CD14-positive monocyte (primary cell): Measurements from ENCODE around the gene TLNRD1. TPM values are rescaled to one million over a fixed set of nuclear protein-coding genes. Genes with fewer than 3 reads are reported as not detected.
A peak's percentile ranks its signal among the peaks of the same experiment; 100 is the strongest.

Experiments used
- DNase-seq, 3 donors: peaks; one replicate each; pipeline ENCODE4 v3.0.0-alpha.2; 2011 to 2022
- H2AFZ ChIP-seq: 2 replicates; pipeline ENCODE4 v1.6.0; 2012; ENCODE audit warnings: mild to moderate bottlenecking, low read depth, low read length, inconsistent platforms; ENCODE audit not compliant: insufficient read depth, poor library complexity, severe bottlenecking
- H3K27ac ChIP-seq, 2 donors: 1 replicate in 1 of 2; 2 replicates in 1 of 2; pipeline ENCODE4 v1.5.1; 2012 to 2013; ENCODE audit warnings: low read length in 2 of 2, control low read depth in 1 of 2, inconsistent platforms in 1 of 2, low read depth in 1 of 2, mild to moderate bottlenecking in 1 of 2
- H3K27me3 ChIP-seq, 2 donors: one replicate each; pipeline versions ENCODE4 v1.6.0 to v1.6.1; 2011 to 2013; ENCODE audit warnings: low read length in 2 of 2; ENCODE audit not compliant: control insufficient read depth in 2 of 2, insufficient read depth in 2 of 2
- H3K36me3 ChIP-seq, 2 donors: replicated peaks in 1 of 2; 1 replicate in 1 of 2; 2 replicates in 1 of 2; pipeline versions ENCODE4 v1.5.1 to v1.6.1; 2012 to 2013; ENCODE audit warnings: low read length in 2 of 2, control low read depth in 1 of 2, inconsistent platforms in 1 of 2, mild to moderate bottlenecking in 1 of 2; ENCODE audit not compliant: insufficient read depth in 2 of 2, control insufficient read depth in 1 of 2
- H3K4me1 ChIP-seq, 2 donors: 1 replicate in 1 of 2; 2 replicates in 1 of 2; pipeline versions ENCODE4 v1.5.1 to v1.6.1; 2012 to 2013; ENCODE audit warnings: low read length in 2 of 2, control low read depth in 1 of 2, inconsistent platforms in 1 of 2, mild to moderate bottlenecking in 1 of 2, moderate library complexity in 1 of 2; ENCODE audit not compliant: insufficient read depth in 2 of 2, control insufficient read depth in 1 of 2
- H3K4me2 ChIP-seq: replicated peaks from 2 replicates; pipeline ENCODE3; 2012; ENCODE audit warnings: low read length, moderate library complexity, mild to moderate bottlenecking; ENCODE audit not compliant: poor library complexity, severe bottlenecking; ENCODE audit errors: extremely low read depth
- H3K4me3 ChIP-seq, 3 experiments: fragments of 200-600 bp in 1 of 3; sonication (generic) in 1 of 3; replicated peaks in 1 of 3; 1 replicate in 2 of 3; 2 replicates in 1 of 3; pipeline ENCODE4 v1.5.1; 2011 to 2013; ENCODE audit warnings: low read length in 3 of 3, mild to moderate bottlenecking in 3 of 3, control low read depth in 2 of 3, low read depth in 2 of 3, inconsistent platforms in 1 of 3, moderate library complexity in 1 of 3
- H3K79me2 ChIP-seq: 2 replicates; pipeline ENCODE4 v1.6.0; 2012; ENCODE audit warnings: mild to moderate bottlenecking, control low read depth, inconsistent platforms, low read length, moderate library complexity; ENCODE audit not compliant: insufficient read depth
- H3K9ac ChIP-seq: 2 replicates; pipeline ENCODE4 v1.6.0; 2017; ENCODE audit warnings: low read length, mild to moderate bottlenecking; ENCODE audit not compliant: insufficient read depth, poor library complexity, severe bottlenecking
- H3K9me3 ChIP-seq, 2 donors: replicated peaks in 1 of 2; 1 replicate in 1 of 2; 2 replicates in 1 of 2; pipeline versions ENCODE4 v1.5.1 to v1.6.1; 2012 to 2013; ENCODE audit warnings: low read length in 2 of 2, control low read depth in 1 of 2; ENCODE audit not compliant: control insufficient read depth in 1 of 2, insufficient read depth in 1 of 2
- H4K20me1 ChIP-seq: 2 replicates; pipeline ENCODE4 v1.6.0; 2012; ENCODE audit warnings: mild to moderate bottlenecking, low read length, control low read depth, moderate library complexity; ENCODE audit not compliant: insufficient read depth
- H3K27ac Mint-ChIP-seq, 7 donors: one replicate each; pipeline ENCODE4 v1.8.0; 2020; ENCODE audit warnings: mild to moderate bottlenecking in 7 of 7, mixed read lengths in 7 of 7, moderate library complexity in 6 of 7, inconsistent platforms in 2 of 7
- H3K27me3 Mint-ChIP-seq, 3 donors: one replicate each; pipeline ENCODE4 v1.8.0; 2021 to 2022; ENCODE audit warnings: low read depth in 3 of 3, mild to moderate bottlenecking in 3 of 3, mixed read lengths in 3 of 3, moderate library complexity in 3 of 3, inconsistent platforms in 1 of 3
- H3K36me3 Mint-ChIP-seq, 2 donors: one replicate each; pipeline ENCODE4 v1.8.0; 2020; ENCODE audit warnings: mixed read lengths in 2 of 2, inconsistent platforms in 1 of 2, mild to moderate bottlenecking in 1 of 2
- H3K4me1 Mint-ChIP-seq: one replicate; pipeline ENCODE4 v1.8.0; 2020; ENCODE audit warnings: mild to moderate bottlenecking, mixed read lengths
- H3K4me3 Mint-ChIP-seq, 2 donors: one replicate each; pipeline ENCODE4 v1.8.0; 2020; ENCODE audit warnings: mild to moderate bottlenecking in 2 of 2, mixed read lengths in 2 of 2, moderate library complexity in 1 of 2
- H3K9me3 Mint-ChIP-seq, 7 donors: one replicate each; pipeline ENCODE4 v1.8.0; 2020 to 2022; ENCODE audit warnings: mixed read lengths in 7 of 7, mild to moderate bottlenecking in 6 of 7, moderate library complexity in 6 of 7, inconsistent platforms in 2 of 7
- WGBS: methylation state at CpG from one replicate; pipeline ENCODE4 v1.1.5; 2013; ENCODE audit warnings: missing lambda C conversion rate; ENCODE audit not compliant: insufficient coverage; 5-methylcytosine and 5-hydroxymethylcytosine counted together
- intact Hi-C, 2 donors: fragments of 100-400 bp; cut with micrococcal nuclease; formaldehyde crosslinking; loops; one replicate each; pipeline versions ENCODE4 v1.15.0 to v1.15.1; 2023
- polyA plus RNA-seq, 3 donors: library from polyadenylated mRNA; depleted of rRNA in 1 of 3; unstranded in 2 of 3; stranded (reverse) in 1 of 3; fragments of 300-500 nt in 2 of 3; fragments of >200 nt in 1 of 3; fragmentation: Illumina TruSeq in 2 of 3; gene quantifications; 1 replicate in 2 of 3; 2 replicates in 1 of 3; pipeline ENCODE4 v1.2.3, GENCODE V29; 2012 to 2021
- TF ChIP-seq, protein P1 (sequence below): fragments of 200-600 bp; IDR thresholded peaks from one replicate; pipeline ENCODE4 v1.8.0; 2022; ENCODE audit warnings: antibody characterized with exemption, mild to moderate bottlenecking

The TLNRD1 gene
- polyA plus RNA-seq, 3 donors, result 2.6 to 12.6 (median 3.4) TPM

GRCh38 chr15:80991421-80991820 lies 9.3 kb upstream of the TLNRD1 start:
- peaks cover 3 to 5% of the 10 kb centered on the region in 2 donors for H3K36me3 Mint-ChIP-seq
- TF ChIP-seq, protein P1, sequence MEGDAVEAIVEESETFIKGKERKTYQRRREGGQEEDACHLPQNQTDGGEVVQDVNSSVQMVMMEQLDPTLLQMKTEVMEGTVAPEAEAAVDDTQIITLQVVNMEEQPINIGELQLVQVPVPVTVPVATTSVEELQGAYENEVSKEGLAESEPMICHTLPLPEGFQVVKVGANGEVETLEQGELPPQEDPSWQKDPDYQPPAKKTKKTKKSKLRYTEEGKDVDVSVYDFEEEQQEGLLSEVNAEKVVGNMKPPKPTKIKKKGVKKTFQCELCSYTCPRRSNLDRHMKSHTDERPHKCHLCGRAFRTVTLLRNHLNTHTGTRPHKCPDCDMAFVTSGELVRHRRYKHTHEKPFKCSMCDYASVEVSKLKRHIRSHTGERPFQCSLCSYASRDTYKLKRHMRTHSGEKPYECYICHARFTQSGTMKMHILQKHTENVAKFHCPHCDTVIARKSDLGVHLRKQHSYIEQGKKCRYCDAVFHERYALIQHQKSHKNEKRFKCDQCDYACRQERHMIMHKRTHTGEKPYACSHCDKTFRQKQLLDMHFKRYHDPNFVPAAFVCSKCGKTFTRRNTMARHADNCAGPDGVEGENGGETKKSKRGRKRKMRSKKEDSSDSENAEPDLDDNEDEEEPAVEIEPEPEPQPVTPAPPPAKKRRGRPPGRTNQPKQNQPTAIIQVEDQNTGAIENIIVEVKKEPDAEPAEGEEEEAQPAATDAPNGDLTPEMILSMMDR, result no peak
- Histone ChIP-seq H3K4me3 (no peak overlapping the region), H3K4me1 (peaks cover 43 to 44% of the 10 kb centered on the region in 2 donors), H3K9me3 (peaks cover 0 to 2% of the 10 kb centered on the region in 2 donors), H3K79me2 (peaks cover 32% of the 10 kb centered on the region), H2AFZ (no peak overlapping the region), H3K9ac (no peak overlapping the region), H4K20me1 (no peaks in the 10 kb centered on the region), H3K4me2 (no peak overlapping the region), H3K27ac (peak overlapping the region in 1 of 2 donors; percentile 4), H3K36me3 (no peaks in the 10 kb centered on the region), H3K27me3 (no peaks in the 10 kb centered on the region)
- peak overlapping the region in 1 of 2 donors; percentile 11 for H3K4me3 Mint-ChIP-seq
- no CpG with 5 or more reads among the region's 5 CpGs for WGBS
- H3K9me3 Mint-ChIP-seq, result peaks cover 0 to 5% (median 2%) of the 10 kb centered on the region in 7 donors
- peak; percentile 23 to 35 (median 32) for DNase-seq
- H3K27me3 Mint-ChIP-seq, result peaks cover 0 to 7% (median 4%) of the 10 kb centered on the region in 3 donors
- intact Hi-C loops, result loop anchor here in 1 of 2 donors (10.0 kb wide), 1 partner anchor 1053 kb away; the partner anchor contains the start of gene MEX3B
- peak overlapping the region in 5 of 7 donors; percentile 31 to 85 (median 75) for H3K27ac Mint-ChIP-seq
- peaks cover 46% of the 10 kb centered on the region for H3K4me1 Mint-ChIP-seq

GRCh38 chr15:80992006-80992405 lies 8.7 kb upstream of the TLNRD1 start:
- H3K27me3 Mint-ChIP-seq, result peaks cover 0 to 7% (median 4%) of the 10 kb centered on the region in 3 donors
- peak overlapping the region; percentile 17 for H3K4me2 ChIP-seq
- WGBS, result 49% methylated on average over 3 of the region's 4 CpGs
- peak overlapping the region in 1 of 2 donors; percentile 4 for H3K27ac ChIP-seq
- H3K27me3 ChIP-seq, result no peaks in the 10 kb centered on the region
- intact Hi-C loops, result loop anchor here in 1 of 2 donors (2.0 to 10.0 kb wide), 2 partner anchors 115 to 1053 kb away; partner anchors contain the start of gene MEX3B
- H3K4me1 Mint-ChIP-seq, result peaks cover 41% of the 10 kb centered on the region
- peak overlapping the region; percentile 11 for H2AFZ ChIP-seq
- H3K4me3 ChIP-seq, result peak overlapping the region in 1 of 3 experiments; percentile 4
- H3K79me2 ChIP-seq, result peaks cover 26% of the 10 kb centered on the region
- peak in 2 of 3 donors; percentile 19 to 32 for DNase-seq
- no peaks in the 10 kb centered on the region for H3K36me3 ChIP-seq
- TF ChIP-seq, protein P1, result no peak
- H3K9me3 ChIP-seq, result peaks cover 0 to 3% of the 10 kb centered on the region in 2 donors
- H3K9me3 Mint-ChIP-seq, result peaks cover 0 to 11% (median 3%) of the 10 kb centered on the region in 7 donors
- no peak overlapping the region for H3K9ac ChIP-seq
- H3K4me3 Mint-ChIP-seq, result peak overlapping the region in 1 of 2 donors; percentile 11
- H3K36me3 Mint-ChIP-seq, result peaks cover under 1 to 3% of the 10 kb centered on the region in 2 donors
- H3K27ac Mint-ChIP-seq, result peak overlapping the region in 4 of 7 donors; percentile 3 to 85 (median 54)
- peaks cover 37 to 42% of the 10 kb centered on the region in 2 donors for H3K4me1 ChIP-seq
- no peaks in the 10 kb centered on the region for H4K20me1 ChIP-seq
